Measurements from ENCODE around the gene FAR2. TPM values are rescaled to one million over a fixed set of nuclear protein-coding genes. Genes with fewer than 3 reads are reported as not detected.

The FAR2 gene
- total RNA-seq, 1 donor, result 5.6 TPM

DNA sequence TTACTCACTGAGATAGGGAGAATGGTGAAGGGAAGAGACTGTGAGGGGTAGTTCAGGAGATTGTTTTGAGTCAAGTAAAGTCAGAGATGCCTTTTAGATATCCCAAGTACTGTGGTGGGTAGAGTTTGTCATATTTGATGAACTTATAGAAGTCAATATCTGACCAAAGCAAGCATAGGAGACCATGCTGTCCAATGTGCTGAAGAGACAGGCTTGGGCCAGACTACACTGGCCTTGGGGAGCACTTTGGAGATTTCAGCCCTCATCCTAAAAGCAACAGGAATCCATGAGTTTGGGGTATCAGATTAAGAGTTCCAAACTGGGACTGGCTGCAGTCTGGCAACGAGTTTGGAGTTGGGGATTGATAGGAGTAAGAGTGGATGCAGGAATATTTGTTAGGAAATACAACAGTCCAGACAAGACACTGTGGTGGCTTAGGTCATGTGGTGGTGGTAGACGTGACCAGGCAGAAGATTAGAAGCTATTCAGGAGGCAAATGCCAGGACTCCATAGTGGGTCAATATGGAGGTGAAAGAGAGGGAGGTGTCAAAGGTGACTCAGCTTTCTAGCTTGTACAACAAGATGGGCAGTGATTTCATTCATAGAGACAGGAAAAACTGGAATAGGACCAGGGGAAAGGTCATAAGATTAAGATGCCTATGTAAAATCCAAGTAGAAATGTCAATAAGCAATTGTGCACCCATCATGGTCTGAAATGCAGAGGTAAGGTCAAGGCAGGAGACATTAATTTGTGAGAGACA, 81.9 kb downstream of the FAR2 start:
- no peak overlapping the region for H3K4me3 ChIP-seq (ENCODE audit: low read depth, low read length)
- DNase-seq (ENCODE audit: low read depth), result no peak
- TF ChIP-seq, protein P1, sequence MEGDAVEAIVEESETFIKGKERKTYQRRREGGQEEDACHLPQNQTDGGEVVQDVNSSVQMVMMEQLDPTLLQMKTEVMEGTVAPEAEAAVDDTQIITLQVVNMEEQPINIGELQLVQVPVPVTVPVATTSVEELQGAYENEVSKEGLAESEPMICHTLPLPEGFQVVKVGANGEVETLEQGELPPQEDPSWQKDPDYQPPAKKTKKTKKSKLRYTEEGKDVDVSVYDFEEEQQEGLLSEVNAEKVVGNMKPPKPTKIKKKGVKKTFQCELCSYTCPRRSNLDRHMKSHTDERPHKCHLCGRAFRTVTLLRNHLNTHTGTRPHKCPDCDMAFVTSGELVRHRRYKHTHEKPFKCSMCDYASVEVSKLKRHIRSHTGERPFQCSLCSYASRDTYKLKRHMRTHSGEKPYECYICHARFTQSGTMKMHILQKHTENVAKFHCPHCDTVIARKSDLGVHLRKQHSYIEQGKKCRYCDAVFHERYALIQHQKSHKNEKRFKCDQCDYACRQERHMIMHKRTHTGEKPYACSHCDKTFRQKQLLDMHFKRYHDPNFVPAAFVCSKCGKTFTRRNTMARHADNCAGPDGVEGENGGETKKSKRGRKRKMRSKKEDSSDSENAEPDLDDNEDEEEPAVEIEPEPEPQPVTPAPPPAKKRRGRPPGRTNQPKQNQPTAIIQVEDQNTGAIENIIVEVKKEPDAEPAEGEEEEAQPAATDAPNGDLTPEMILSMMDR (IDR thresholded peaks at IDR 0.05; ENCODE audit: insufficient read depth, low read depth, low read length), result no peak

DNA sequence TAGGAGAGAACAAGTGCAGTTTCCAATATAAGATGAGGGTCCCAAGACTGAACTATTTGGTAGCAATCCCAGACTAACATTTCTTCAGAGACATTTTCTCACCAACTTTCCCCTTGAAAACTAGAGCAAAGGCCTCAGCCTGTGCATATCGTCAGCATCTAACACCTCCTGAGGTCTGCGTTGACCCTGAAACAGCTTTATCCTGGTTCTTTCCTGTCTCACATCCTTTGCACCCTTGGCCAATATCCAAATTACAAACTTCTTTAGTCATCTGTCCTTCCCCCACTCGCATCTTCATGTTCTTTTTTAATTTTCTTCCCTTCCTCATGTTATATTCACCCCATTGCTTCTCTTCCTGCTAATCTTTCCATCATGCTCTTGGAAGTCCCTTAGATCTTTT, 83.0 kb downstream of the FAR2 start:
- H3K4me3 ChIP-seq (ENCODE audit: low read depth, low read length), result no peak overlapping the region
- no peak for DNase-seq (ENCODE audit: low read depth)
- TF ChIP-seq, protein P1 (IDR thresholded peaks at IDR 0.05; ENCODE audit: insufficient read depth, low read depth, low read length), result no peak

DNA sequence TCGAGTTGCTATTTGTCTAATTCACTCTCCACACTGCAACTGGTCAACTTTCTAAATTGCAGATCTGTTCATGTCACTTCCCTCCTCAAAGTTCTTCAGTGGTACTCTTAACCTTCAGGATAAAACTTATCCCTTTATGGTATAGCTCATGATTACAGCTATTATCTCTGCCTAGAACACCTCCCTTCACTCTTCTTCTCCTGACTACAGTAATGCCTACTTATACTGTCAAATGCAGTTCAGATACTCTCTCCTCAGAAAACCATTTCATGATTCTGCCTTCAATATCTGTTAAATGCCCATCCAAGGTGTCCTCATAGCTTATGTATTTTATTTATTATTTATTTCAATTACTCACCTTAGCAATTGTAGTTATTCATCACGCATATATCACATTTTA, 85.5 kb downstream of the FAR2 start:
- H3K4me3 ChIP-seq (ENCODE audit: low read depth, low read length), result no peak overlapping the region
- TF ChIP-seq, protein P1 (IDR thresholded peaks at IDR 0.05; ENCODE audit: insufficient read depth, low read depth, low read length), result no peak
- DNase-seq (ENCODE audit: low read depth), result no peak

DNA sequence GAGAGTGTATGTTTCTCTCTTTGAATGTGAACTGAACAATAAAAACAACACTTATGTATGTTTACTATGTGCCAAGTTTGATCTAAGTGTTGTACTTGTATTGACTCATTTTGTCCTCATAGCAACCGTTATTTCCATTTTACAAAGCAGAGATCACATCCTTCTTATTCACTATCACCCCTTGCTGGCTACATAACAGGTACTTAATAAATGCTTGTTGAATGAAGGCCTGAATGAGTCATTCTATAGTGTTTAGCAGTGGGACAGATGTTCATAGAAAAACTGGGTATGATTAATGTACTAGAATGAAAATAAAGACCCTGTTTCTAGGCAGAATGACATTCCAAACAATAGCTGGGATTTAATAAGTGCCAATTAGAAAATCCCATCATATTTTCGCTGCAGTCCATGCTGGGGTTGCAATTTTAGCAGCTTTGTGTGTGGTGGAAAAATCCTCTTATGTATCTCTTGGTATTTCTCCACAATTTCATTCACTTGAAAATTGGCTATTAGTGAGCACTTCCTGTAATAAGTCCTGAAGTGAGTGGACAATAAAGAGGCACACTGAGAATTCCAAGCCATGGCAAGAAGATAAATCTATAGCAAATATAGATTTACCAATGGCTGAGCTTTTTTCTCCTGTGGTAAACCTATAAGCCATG, 86.0 kb downstream of the FAR2 start:
- no peak for DNase-seq (ENCODE audit: low read depth)
- TF ChIP-seq, protein P1 (IDR thresholded peaks at IDR 0.05; ENCODE audit: insufficient read depth, low read depth, low read length), result no peak
- no peak overlapping the region for H3K4me3 ChIP-seq (ENCODE audit: low read depth, low read length)

DNA sequence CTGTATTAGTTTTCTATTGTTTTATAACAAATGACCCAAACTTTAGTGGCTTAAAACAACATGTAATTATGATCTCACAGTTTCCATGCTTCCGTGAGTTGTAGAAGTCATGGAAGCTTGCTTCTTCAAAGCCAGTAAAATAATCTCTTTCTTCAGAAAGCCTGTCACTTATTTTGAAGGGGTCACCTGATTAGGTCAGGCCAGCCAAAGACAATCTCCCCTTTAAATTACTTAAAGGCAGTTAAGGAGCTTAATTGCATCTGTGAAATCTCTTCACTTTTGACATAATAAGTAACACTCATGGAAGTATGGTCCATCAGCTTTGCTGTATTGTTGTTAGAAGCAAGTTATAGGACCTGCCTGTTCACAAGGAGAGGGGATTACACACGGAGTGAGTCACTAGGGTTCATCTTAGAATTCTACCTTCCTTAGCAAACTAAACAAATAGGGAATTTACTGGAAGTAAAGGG, 89.8 kb downstream of the FAR2 start:
- DNase-seq (ENCODE audit: low read depth), result no peak
- no peak overlapping the region for H3K4me3 ChIP-seq (ENCODE audit: low read depth, low read length)
- TF ChIP-seq, protein P1 (IDR thresholded peaks at IDR 0.05; ENCODE audit: insufficient read depth, low read depth, low read length), result no peak

DNA sequence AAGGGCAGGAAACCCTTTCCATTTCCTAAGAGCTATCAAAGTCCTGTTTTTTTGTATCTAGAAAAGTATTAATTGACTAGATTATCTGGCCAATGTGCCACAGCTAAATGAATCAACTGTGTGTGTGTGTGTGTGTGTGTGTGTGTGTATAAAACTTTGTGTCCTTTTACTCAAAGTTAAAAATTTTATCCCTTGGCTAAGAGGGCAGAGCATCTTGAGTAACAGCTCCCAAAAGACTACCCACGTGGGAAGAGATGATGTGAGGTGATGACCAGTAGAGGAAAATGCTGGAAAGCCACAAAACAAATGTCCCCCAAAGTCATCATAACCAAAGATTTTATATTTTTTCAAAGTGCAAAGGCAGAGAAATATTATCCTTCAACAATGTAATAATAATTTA, 90.3 kb downstream of the FAR2 start:
- DNase-seq (ENCODE audit: low read depth), result no peak
- TF ChIP-seq, protein P1 (IDR thresholded peaks at IDR 0.05; ENCODE audit: insufficient read depth, low read depth, low read length), result no peak
- H3K4me3 ChIP-seq (ENCODE audit: low read depth, low read length), result no peak overlapping the region

Data from fibroblast of villous mesenchyme (primary cell).